Bronchus fibroblast of lung (primary cell): ENCODE results near the gene TBC1D9. TPM values are rescaled to one million over a fixed set of nuclear protein-coding genes. Genes with fewer than 3 reads are reported as not detected.

Experiments used
- total RNA-seq: library from RNA; depleted of rRNA; stranded (reverse); fragments of >200 nt; gene quantifications from 2 replicates; pipeline ENCODE4 v1.2.3, GENCODE V29; 2015

TBC1D9 gene
- 12.8 and 15.5 TPM in 2 replicates for total RNA-seq

GRCh38 chr4:140756319-140757231, at the start of gene TBC1D9:
Gene TBC1D9 (minus strand): TSS chr4:140756385. CDS start chr4:140756045, 340 bp downstream.

Other genes starting within 250 kb of the TBC1D9 start
- 16.6 and 17.4 TPM in 2 replicates for gene ELMOD2, start 232.2 kb downstream of the TBC1D9 start, total RNA-seq
- gene UCP1, start 187.4 kb downstream of the TBC1D9 start, total RNA-seq, result not detected in 2 replicates